AG20443 (cell line): ENCODE measurements around the gene CHN2.

ENCODE experiments used
- DNase-seq: peaks from one replicate; pipeline ENCODE4 v3.0.0; 2012; ENCODE audit warnings: low spot score, mixed read lengths

Gene CHN2

GRCh38 chr7:29432721-29433120 is 238.1 kb downstream of the CHN2 start:
- no peak for DNase-seq

DNA sequence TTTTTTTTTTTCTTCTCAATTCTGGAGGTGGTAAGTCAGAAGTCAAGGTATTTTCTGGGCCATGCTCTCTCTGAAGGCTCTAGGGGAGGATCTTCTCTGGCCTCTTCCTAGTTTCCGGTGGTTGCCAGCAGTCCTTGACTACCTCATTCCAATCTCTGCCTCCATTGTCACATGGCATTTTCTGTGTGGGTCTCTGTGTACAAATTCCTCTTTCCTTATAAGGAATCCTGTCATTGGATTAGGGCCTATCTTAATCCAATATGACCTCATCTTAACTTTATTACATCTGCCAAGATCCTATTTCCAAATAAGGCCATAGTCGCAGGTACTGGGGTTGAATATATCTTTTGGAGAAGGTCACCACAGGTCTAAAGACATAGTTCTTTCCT is 239.8 kb downstream of the CHN2 start:
- DNase-seq = no peak

GRCh38 chr7:29435167-29435566 is 240.6 kb downstream of the CHN2 start:
- DNase-seq = no peak

DNA sequence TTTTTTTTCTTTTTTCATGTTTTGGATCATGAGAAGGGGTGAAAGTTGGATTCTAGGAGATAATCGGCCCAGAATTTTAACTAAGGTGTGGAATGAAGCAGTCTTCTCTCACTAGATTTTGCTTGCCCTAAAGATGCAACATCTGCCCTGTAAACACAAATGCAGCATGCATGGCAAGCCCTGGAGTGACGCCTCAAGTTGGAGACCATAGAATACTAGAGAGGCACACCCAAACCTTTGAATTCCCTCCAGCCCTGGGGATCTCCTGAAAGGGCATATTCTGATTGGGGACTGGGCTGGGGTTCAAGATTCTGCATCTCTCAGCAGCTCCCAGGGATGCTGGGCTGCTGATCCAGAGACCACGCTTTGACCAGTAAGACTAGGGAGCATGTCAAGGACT is 241.3 kb downstream of the CHN2 start:
- DNase-seq = no peak

DNA sequence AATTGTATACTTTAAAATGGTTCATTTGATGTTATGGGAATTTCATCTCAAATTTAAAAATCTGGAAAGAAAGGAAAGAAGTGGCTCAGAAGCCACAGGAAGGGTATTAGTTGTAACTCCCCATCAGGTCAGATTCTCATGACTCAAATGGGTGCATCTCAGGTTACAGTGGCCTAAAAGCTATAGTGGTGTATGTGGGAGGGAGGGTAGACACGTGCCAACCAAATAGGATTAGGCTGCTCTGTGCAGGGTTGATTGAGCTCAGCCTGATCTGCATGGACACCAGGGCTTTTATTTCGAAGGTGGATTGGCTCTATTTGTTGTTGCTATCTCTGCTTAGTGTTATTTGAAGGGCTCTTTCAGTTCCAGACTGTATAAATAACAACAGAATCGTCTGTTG is 247.6 kb downstream of the CHN2 start:
- DNase-seq = no peak

GRCh38 chr7:29443552-29443951 is 249.0 kb downstream of the CHN2 start:
- DNase-seq = no peak

GRCh38 chr7:29444267-29444666 is 249.7 kb downstream of the CHN2 start:
- DNase-seq = no peak

DNA sequence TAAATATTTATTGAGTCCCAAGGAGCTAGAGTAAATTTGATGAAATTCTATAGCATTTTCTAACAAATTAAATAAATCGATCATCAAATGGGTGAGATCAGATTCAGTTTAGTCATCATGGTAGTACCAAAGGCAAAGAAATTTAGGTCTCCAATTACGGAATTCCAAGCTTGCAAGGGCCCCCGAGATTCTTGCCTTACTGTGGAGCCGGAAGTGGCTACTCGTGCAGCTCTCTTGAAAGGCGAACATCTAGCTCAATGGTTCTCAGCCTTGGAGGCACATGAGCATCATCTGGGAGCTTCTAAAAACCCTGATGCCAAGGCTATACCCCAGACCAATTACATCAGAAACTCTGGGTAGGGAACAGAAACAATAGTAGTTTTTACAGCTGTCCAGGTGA is 251.2 kb downstream of the CHN2 start:
- no peak for DNase-seq

DNA sequence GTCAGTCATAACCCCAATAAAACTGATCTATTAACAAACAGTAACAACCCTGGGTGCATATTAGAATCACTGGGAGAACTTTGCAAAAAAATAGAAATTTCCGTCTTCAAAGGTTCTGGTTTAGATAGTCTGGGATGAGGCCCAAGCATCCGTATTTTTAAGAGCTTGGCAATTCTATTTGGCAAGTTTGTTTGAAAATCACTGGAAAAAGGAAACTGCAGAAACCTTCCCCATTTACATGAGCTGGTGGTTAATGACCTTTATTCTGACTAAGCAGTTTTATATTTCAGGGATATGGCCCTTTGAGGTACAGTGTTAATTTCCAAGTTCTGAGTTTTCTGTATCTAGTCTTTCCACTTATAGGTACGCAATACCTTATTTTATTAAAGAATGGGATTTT is 253.3 kb downstream of the CHN2 start:
- no peak for DNase-seq

DNA sequence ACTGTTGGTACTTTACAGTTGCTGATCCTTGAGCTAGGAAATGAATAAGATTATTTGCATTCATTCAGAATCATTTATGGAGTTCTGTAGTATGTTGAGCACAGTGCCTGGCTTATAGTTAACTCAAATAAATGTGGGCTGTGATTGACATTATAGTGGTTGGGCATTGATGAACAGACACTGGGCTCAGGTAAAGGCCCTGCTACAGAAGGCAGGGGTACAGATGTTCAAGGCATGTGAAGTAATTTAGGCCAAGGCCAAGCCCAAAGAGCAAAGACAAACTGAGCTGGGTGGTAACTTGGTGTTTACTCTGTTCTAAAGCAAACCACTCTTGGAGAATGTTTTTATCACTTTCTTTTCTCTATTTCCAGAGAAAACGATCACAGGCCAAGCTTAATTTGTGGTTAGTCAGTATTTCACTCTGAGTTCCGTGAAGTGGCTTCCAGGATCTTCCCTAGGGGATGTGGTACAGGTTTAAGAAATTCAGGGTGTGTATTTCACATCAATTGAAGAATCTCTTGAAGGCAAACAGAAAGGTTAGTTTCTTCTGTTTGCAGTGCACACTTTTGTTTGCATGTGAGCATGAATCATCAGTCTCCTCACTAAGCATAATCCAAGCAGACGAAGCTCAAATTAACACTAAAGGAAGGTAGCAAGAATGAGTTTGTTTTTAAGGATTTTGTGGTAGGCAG is 255.1 kb downstream of the CHN2 start:
- no peak for DNase-seq

DNA sequence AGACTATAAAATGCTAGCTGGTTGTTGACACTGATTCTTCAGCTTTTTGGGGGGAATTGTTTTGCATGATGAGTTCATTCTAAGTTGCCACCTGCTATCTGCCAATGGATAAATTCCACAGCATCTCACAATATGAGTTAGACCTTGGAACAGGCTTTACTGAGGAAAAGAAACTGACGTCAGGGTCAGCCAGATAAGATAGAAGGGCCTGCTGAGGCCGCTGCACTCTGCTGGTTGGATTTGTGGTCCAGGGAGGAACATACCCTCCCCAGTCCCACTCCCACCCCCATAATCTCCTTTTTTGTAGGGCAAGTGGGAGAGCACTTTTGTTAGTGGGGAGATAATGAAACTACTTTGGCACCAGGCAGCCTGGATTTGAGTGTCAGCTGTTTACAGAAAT is 258.4 kb downstream of the CHN2 start:
- DNase-seq = no peak

DNA sequence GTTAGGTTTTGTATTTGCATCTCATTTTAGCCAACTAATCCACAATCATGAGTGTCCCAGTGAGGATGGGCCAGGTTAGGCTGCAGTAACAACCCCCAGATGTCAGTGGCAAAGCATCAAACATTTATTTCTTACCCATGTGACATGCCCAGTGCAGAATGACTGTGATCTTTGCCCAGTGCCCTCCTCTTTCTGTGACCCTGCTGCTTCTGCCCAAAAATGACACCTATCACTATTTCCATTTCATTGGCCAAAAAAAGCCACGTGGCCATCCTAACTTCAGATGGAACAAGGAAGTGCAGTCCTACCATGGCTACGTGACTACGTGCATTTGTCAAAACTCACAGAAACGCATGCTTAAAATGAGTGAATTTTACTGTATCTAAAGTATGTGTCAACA is 259.9 kb downstream of the CHN2 start:
- DNase-seq = no peak

DNA sequence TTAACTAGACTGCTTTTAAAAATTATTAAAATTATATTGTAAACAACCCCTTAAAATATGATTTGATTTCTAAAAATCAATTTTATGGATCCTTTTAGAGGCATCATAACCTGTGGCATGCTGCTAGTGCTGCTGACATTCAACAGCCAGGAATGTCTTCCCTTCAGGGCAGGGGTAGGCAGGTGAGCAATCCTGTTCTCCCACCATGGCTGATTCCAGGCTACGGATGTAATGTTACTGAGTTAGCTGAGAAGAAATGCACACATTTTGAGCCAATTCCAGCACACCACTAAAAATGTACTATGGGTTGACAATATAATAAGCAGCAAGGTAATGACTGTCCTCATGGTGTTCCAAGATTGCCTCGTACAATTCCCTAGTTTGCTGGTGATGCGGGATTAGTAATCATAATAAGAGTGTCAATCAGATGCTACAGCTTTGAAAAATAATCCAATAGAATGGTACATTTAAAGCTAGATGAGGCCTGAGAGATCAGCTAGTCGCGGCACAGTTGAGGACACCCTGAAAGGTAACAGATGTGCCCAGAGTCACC is 260.4 kb downstream of the CHN2 start:
- no peak for DNase-seq

GRCh38 chr7:29457141-29457561 is 262.6 kb downstream of the CHN2 start:
- DNase-seq = peak; percentile 36

GRCh38 chr7:29457565-29458011 is 263.0 kb downstream of the CHN2 start:
- peak; percentile 56 for DNase-seq

- DNase-seq = no peak
Measured at GRCh38 chr7:29458933-29459332, 264.4 kb downstream of the CHN2 start.

DNA sequence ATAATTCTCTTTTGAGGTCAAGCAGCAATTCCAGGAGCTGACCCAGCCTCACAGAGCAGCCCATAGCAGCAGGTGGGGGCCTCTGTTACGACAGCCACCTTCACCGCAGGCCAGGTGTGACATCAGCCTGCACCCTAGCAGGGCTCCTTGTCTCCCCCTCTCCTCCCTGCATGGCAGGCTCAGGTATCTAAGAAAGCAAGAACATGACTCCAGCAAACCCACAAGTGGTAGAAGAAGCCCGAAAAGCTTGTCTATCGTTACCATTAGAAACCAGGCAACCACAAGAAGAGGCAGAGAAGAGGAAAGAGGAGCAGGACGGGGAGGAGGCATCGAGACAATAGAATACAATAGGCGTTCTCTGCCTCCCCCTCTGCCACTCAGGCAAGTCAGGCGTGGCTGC is 265.0 kb downstream of the CHN2 start:
- no peak for DNase-seq

GRCh38 chr7:29461996-29462395 is 267.4 kb downstream of the CHN2 start:
- DNase-seq = no peak

DNA sequence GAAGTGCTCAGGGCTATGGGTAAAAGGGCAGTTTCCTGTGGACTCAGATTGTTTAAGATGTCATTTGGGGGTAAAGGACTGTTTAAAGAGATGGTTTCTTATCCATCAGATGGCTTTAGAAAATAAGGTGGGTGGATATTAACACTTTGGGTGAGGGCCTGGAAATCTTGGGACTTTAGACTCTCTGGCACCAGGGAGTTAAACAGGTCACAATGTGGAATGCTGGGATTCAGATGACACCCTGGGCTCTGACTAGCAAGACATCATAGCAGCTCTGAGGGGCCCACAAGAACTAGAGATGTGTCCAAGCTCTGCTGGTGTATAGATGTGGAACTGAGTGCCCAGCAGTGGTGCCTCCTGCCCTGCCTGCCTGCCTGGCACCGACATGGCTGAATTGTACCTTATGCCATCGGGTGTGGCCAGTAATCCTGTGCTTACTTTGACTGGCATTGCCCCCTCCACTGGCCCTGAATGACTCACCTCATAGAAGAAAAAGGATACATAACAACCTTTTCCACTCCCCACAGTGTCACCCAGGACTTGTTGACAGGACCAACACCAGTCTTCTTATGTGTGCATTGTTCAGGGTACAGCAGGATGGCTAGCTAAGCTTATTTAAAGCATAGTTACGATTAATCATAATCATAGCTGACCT is 269.1 kb downstream of the CHN2 start:
- no peak for DNase-seq

- DNase-seq = no peak
Measured at GRCh38 chr7:29464753-29465152, 270.2 kb downstream of the CHN2 start.

GRCh38 chr7:29467193-29467926 is 272.8 kb downstream of the CHN2 start:
- DNase-seq = no peak

GRCh38 chr7:29468196-29468595 is 273.6 kb downstream of the CHN2 start:
- DNase-seq = no peak

GRCh38 chr7:29469281-29469680 is 274.7 kb downstream of the CHN2 start:
- no peak for DNase-seq
